Smooth muscle cell of the brain vasculature (primary cell): Measurements from ENCODE around the gene SYTL4.

Source experiments
- DNase-seq: peaks from one replicate; pipeline ENCODE4 v3.0.0-alpha.2; 2012; ENCODE audit warnings: low read depth, low spot score

SYTL4 gene

GRCh38 chrX:100695302-100695701, 36.6 kb downstream of the SYTL4 start:
- no peak for DNase-seq

DNA sequence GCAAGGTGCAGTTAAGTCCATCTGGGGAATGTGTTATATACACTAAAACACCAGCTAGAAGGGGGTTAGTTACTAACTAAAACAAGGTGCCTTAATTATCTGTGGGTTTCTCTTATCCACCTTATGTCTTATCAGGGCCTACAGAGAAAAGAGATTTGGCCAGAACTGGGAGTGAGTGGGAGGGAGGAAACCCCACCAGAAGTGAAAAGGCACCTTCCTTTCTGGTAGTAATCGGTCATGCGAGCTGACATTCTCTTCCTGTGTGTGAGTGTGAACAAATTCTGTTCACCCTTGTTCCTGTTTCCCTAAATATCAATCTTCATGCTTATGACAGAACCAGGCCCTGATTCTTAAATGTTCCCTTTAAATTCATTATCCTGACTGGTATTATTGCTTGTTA, 44.4 kb downstream of the SYTL4 start:
- DNase-seq = no peak

DNA sequence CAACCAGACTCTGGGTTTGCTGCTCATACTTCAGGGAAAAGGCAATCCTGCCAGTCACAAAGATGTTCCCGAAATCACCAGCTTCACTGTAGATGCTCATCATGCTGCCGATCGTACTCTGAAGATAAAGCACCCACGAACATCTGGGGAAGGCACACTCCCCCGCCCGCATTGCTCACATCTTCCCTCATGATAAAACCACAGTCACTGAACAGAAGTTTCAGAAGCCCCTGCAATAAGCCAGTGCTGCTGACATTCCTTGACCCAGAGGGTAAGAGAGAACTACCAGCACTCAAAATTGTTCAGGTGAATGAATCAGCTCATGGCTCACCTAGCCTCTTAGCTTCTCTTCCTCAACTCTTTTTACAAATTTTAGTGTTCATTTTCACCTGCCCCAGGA, 44.8 kb downstream of the SYTL4 start:
- DNase-seq = no peak

- DNase-seq = no peak
These were observed 46.0 kb downstream of the SYTL4 start for GRCh38 chrX:100685997-100686305.

GRCh38 chrX:100685284-100685996, 46.5 kb downstream of the SYTL4 start:
- peak; percentile 53 for DNase-seq

- DNase-seq = no peak
These were observed 49.0 kb downstream of the SYTL4 start for GRCh38 chrX:100682939-100683338.

DNA sequence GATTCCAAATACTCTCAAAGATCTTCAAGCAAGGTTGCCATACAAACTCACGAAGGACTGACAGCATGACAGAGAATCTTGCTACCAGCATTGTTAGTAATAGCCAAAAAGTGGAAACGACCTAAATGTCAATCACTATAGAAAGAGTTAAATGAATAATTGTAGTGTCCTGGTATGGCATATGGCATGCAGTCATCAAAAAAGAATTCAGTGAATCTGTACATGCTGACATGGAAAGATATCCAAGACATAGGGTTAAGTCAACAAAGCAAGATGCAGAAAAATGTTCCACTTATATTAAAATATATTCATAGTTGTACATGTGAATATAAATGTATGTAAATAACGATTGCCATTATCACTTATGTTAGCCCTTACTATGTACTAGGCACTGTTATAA, 50.3 kb downstream of the SYTL4 start:
- DNase-seq = no peak

DNA sequence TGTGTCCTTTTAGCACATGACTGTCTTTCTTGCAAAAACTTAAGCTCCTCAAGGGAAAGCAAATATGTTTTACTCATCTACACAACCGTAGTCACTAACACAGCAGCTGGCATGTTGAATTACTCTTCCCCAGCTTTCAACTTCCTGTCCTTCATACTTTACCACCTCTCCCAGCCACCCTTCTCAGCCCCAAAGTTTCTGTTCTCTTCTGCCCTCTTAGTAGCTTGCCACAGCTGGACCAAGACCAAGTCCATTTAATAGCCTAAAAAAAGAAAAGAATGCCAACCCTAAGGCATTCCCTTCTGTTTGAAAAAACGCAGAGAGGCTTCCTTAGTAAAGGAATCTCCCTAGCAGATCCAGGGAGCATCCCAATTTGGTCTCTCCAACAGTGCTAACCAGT, 51.2 kb downstream of the SYTL4 start:
- no peak for DNase-seq

DNA sequence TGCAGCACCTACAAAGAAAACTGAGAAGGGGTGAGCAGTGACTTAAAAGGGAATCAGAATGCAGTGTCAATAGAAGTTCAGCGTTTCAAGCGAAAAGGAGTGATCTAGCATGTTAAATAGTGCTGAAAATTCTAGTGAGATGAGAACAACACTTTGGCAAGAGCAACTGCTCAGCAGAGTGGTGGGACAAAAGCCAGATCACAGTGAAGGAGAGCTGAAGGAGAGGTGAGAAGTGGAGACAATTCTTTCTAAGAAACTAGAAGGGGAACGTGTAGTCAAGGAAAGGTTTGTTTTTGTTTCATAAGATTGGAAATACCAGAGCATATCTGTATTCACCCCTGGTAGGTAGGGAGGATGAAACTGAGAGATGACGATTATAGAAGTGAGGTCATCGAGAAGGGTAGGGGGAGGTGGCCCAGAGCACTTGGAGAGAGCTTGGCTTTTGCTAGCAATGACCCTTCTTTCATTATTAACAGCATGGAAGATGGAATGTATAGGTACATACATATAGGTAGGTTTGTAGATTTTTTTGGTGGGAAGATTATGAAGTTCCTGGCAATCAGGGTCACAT, 54.2 kb downstream of the SYTL4 start:
- no peak for DNase-seq

- DNase-seq = no peak
These were observed 57.2 kb downstream of the SYTL4 start for GRCh38 chrX:100674705-100675104.

GRCh38 chrX:100673397-100673953, 58.4 kb downstream of the SYTL4 start:
- DNase-seq = peak; percentile 33

DNA sequence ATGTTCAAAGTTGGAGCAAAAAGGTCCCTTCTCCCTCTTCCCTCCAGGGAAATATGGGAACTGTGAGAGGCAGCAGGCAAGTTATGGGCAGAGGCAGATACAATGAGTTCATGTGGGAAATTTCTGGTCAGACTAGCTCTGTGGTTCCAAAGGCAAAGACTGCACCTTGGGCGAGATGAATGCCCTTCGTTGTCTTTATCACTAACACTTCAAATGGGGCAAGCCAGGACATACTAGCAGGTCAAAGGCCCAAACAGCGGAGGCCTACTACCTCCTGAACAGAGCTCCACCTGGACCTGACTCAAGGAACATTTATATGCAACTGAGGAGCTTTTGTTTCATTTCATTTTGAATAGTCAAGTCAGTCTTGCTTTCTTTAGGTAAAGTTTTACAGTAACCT, 59.0 kb downstream of the SYTL4 start:
- DNase-seq = no peak

GRCh38 chrX:100663642-100664041, 68.3 kb downstream of the SYTL4 start:
- DNase-seq = no peak

DNA sequence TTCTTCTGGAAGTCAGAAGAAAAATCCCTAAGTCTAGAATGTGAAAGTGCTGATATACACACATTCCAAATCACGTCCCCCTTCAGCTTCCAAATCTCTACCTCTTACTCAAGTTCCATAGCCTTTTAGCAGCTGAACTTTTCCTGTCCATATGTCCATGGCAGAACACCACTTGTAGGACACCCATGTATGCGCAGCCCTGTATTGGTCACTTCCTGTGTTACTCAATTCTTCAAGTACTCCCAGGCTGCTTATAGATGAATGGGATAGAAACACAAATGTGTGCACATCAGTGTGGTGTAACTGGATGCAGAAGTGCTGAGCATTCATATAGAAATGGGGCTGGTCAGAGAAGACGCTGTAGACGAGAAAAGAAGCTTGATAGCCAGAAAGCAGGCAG, 69.1 kb downstream of the SYTL4 start:
- DNase-seq = no peak

DNA sequence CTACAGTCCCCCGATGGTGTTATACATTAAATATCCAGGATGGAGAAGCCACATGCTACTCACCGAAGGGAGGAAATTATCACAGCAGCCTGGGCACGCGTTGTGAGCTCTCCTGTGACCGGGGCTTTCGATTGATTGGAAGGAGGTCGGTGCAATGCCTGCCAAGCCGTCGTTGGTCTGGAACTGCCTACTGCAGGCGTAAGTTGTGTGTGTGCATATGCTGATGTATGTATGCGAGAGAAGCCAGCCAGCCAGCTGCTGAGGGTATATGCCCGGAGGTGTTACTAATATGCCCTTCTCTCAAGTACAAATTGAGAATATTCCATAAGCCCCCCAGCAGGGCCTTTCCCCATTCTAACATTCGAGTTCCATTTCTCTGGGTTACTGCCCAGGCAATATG, 69.8 kb downstream of the SYTL4 start:
- DNase-seq = no peak

DNA sequence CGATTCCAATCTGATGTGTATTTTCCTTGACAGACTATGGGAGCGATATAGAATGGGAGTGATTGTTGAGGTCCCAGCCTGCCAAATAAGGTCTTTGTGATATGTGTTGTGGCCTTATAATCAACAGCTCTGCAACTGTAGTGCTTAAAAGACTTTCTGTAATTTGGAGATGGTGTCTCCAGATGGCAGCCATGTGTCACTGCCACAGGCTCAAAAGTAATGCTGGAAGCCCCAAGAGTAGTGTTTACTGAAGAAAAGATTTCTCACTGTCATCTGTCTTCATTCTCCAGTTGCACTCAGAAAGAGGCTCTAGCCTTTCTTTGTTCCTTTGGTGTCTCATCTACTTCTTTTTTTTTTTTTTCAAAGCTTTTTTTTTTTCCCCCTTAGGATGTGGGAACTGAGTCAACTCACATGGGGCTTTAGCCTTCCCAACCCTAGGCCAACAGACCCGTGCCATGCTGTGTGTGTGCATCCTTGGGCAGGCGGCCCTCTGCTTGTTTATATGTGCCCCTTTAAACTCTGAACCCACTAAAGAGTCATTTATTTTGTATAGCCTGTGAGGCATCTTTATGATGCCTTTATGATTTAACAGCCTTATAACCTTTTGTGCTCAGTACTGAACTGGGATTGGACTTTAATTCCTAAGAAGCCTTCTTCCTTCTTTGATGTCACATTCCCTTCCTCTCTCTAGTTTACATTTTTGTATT, 72.3 kb downstream of the SYTL4 start:
- no peak for DNase-seq

GRCh38 chrX:100658941-100659381, 73.0 kb downstream of the SYTL4 start:
- DNase-seq = no peak

GRCh38 chrX:100654261-100654660, 77.7 kb downstream of the SYTL4 start:
- DNase-seq = no peak

GRCh38 chrX:100652266-100652665, 79.7 kb downstream of the SYTL4 start:
- no peak for DNase-seq

DNA sequence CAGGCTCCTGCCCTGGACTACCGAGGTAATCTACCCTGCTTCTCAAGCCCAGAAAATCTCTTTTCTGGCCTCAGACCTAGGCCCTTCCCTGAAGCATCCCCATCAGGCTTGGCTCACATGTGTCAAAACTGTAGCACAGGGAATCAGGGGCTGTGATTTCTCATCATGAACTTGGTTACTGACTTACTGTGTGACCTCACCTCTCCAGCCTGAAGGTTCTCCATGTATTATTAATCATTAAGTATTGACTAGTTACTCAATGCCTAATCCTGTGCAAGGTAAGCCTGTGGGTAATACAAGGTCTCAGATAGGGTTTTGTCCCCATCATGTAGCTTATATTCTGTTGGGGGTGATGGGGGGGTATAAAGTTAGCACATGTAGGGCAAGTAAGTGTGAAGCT, 81.1 kb downstream of the SYTL4 start:
- DNase-seq = no peak

GRCh38 chrX:100649550-100650356, 82.2 kb downstream of the SYTL4 start:
- DNase-seq = peak; percentile 66
